KMS-11 (cell line): ENCODE results near the gene CBX8.

Experiments
- H2AFZ ChIP-seq: fragments of 200-600 bp; sonication (generic); 2 replicates; pipeline ENCODE4 v1.6.1; 2016; ENCODE audit warnings: antibody characterized with exemption, mixed run types, low read depth
- H3K27ac ChIP-seq: fragments of 200-600 bp; sonication (generic); 2 replicates; pipeline ENCODE4 v1.6.1; 2016; ENCODE audit warnings: mild to moderate bottlenecking, mixed run types
- H3K27me3 ChIP-seq: fragments of 200-600 bp; sonication (generic); 2 replicates; pipeline ENCODE4 v1.6.1; 2017; ENCODE audit warnings: mild to moderate bottlenecking, low read depth, mixed run types, moderate library complexity; ENCODE audit not compliant: insufficient read depth
- H3K36me3 ChIP-seq: fragments of 200-600 bp; sonication (generic); 2 replicates; pipeline ENCODE4 v1.6.1; 2017; ENCODE audit warnings: mild to moderate bottlenecking, mixed run types; ENCODE audit not compliant: insufficient read depth
- H3K4me1 ChIP-seq: fragments of 200-600 bp; sonication (generic); 2 replicates; pipeline ENCODE4 v1.6.1; 2016; ENCODE audit warnings: mild to moderate bottlenecking, low read depth, mixed run types; ENCODE audit not compliant: poor library complexity, severe bottlenecking
- H3K4me2 ChIP-seq: fragments of 200-600 bp; sonication (generic); 2 replicates; pipeline ENCODE4 v1.7.0; 2016; ENCODE audit warnings: mild to moderate bottlenecking, mixed run types
- H3K4me3 ChIP-seq: fragments of 200-600 bp; sonication (generic); IDR thresholded peaks from 2 replicates; pipeline ENCODE4 v1.6.1; 2017; ENCODE audit warnings: low read depth, low read length, mixed read lengths; ENCODE audit not compliant: insufficient read depth
- H3K79me2 ChIP-seq: fragments of 200-600 bp; sonication (generic); 2 replicates; pipeline ENCODE4 v1.6.1; 2016; ENCODE audit warnings: low read depth, mixed run types; ENCODE audit not compliant: insufficient read depth
- H3K9ac ChIP-seq: fragments of 200-600 bp; sonication (generic); 2 replicates; pipeline ENCODE4 v1.6.1; 2016; ENCODE audit warnings: mild to moderate bottlenecking, mixed run types
- H4K20me1 ChIP-seq: fragments of 200-600 bp; sonication (generic); 2 replicates; pipeline ENCODE4 v1.6.1; 2016; ENCODE audit warnings: mild to moderate bottlenecking, mixed run types; ENCODE audit not compliant: insufficient read depth
- CTCF ChIP-seq: fragments of 200-600 bp; sonication (generic); conservative IDR thresholded peaks from 2 replicates; pipeline ENCODE4 v1.6.1; 2017; ENCODE audit warnings: low read depth, mild to moderate bottlenecking, antibody characterized with exemption, low read length, moderate library complexity, mixed read lengths

CBX8 gene

GRCh38 chr17:79779661-79780365 is 17.1 kb downstream of the CBX8 start:
- H3K9ac ChIP-seq: no peak overlapping the region
- peaks cover 24% of the 10 kb centered on the region for H3K4me1 ChIP-seq
- H3K27me3 ChIP-seq: peaks cover 26% of the 10 kb centered on the region
- H3K27ac ChIP-seq: no peak overlapping the region
- TF ChIP-seq CTCF: no peak
- H4K20me1 ChIP-seq: no peaks in the 10 kb centered on the region
- H3K36me3 ChIP-seq: no peaks in the 10 kb centered on the region
- 0 out of 2 replicates have a peak, but pooled peaks cover 5% of the 10 kb centered on the region for H3K79me2 ChIP-seq
- no peak overlapping the region for H2AFZ ChIP-seq
- H3K4me3 ChIP-seq: no peak overlapping the region
- H3K4me2 ChIP-seq: peak overlapping the region; percentile 40; the same call in 1 of the 2 replicates

DNA sequence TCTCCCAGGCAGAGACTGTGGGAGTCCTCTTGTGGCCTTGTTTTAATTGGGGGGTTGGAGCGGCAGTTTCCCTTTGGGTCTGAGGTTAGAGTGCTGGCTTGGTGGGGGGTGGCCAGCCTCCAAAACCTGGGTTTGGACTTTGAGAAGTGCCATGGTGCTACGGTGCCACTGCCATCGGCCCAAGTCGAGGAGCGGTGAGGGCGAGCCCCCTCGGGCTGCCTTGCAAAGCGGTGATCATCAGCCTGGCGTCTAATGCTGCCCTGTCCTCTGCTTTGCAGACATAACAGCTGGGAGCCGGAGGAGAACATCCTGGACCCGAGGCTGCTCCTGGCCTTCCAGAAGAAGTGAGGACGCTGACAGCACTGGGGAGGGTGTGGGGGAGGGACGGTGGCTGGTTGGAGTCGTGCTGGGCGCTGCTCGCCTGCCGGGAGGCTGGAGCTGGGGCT is 17.8 kb downstream of the CBX8 start:
- Histone ChIP-seq H3K36me3 (no peaks in the 10 kb centered on the region), H2AFZ (peak overlapping the region; percentile 91; the same call in 1 of the 2 replicates), H3K4me2 (peak overlapping the region; percentile 40), H3K27me3 (peaks cover 33% of the 10 kb centered on the region), H4K20me1 (no peaks in the 10 kb centered on the region), H3K79me2 (0 out of 2 replicates have a peak, but pooled peaks cover 5% of the 10 kb centered on the region), H3K27ac (no peak overlapping the region), H3K4me3 (no peak overlapping the region), H3K9ac (peak overlapping the region; percentile 42; the same call in 1 of the 2 replicates), H3K4me1 (peaks cover 24% of the 10 kb centered on the region)
- TF ChIP-seq CTCF: no peak

GRCh38 chr17:79778504-79779083 is 18.3 kb downstream of the CBX8 start:
- peaks cover 38% of the 10 kb centered on the region for H3K27me3 ChIP-seq
- no peak for TF ChIP-seq CTCF
- no peak overlapping the region for H3K27ac ChIP-seq
- no peaks in the 10 kb centered on the region for H4K20me1 ChIP-seq
- H3K4me3 ChIP-seq: no peak overlapping the region
- H3K79me2 ChIP-seq: 0 out of 2 replicates have a peak, but pooled peaks cover 5% of the 10 kb centered on the region
- peak overlapping the region; percentile 91; the same call in 1 of the 2 replicates for H2AFZ ChIP-seq
- peaks cover 24% of the 10 kb centered on the region for H3K4me1 ChIP-seq
- H3K36me3 ChIP-seq: no peaks in the 10 kb centered on the region
- H3K9ac ChIP-seq: peak overlapping the region; percentile 42; the same call in 1 of the 2 replicates
- peak overlapping the region; percentile 40 for H3K4me2 ChIP-seq

DNA sequence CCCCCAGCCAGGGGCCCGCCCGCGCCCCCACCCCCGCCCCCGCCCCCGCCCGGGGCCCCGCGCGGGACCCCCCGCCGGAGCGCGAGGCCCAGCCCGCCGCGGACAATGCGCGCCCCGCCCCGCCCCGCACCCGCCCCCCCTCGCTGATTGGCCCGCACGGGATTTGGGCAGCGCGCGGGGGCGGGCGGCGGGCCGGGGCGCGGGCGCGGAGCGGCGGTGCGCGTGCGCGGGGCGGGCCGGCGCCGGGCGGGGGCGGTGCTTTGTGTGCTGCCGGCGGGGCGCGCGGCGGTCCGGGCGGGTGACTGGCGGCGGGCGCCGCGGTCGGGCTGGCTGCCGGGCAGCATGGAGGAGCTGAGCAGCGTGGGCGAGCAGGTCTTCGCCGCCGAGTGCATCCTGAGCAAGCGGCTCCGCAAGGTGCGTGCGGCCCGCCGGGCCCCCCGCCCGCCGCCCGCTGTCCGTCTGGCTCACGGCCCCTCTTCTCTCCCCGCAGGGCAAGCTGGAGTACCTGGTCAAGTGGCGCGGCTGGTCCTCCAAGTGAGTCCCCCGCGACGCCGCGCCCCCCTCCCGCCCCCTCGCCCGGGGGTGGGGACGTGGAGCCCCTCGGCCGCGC is 18.9 kb downstream of the CBX8 start, which contains the start of gene CBX2:
Gene CBX2, plus strand, starts transcription at position 255 of the 610 bp plus-strand sequence. Its CDS starts 88 bp downstream, at position 343.
- Histone ChIP-seq H3K4me2 (peak within 1 kb of the TSS; percentile 90), H3K9ac (peak within 1 kb of the TSS; percentile 42; the same call in 1 of the 2 replicates), H3K36me3 (no peaks in the 10 kb centered on the region), H4K20me1 (no peaks in the 10 kb centered on the region), H3K4me1 (peaks cover 24% of the 10 kb centered on the region), H2AFZ (peak within 1 kb of the TSS; percentile 91; the same call in 1 of the 2 replicates), H3K27me3 (peaks cover 44% of the 10 kb centered on the region), H3K4me3 (no peak within 1 kb of the TSS), H3K79me2 (0 out of 2 replicates have a peak, but pooled peaks cover 5% of the 10 kb centered on the region), H3K27ac (no peak within 1 kb of the TSS)
- TF ChIP-seq CTCF: no peak
